NCI-H510A treated with DMSO at 0.1 percent for 48 hours (cell line): Measurements from ENCODE around the gene FBH1.
"Not testable (repeated sequence)": the region's sequence is repeated elsewhere in the genome, so short reads cannot be mapped to it uniquely, and the experiment has no call there.

ENCODE experiments used
- DNase-seq: peaks from one replicate; lab custom pipeline; 2025; lab: John Stamatoyannopoulos, UW

Gene FBH1

DNA sequence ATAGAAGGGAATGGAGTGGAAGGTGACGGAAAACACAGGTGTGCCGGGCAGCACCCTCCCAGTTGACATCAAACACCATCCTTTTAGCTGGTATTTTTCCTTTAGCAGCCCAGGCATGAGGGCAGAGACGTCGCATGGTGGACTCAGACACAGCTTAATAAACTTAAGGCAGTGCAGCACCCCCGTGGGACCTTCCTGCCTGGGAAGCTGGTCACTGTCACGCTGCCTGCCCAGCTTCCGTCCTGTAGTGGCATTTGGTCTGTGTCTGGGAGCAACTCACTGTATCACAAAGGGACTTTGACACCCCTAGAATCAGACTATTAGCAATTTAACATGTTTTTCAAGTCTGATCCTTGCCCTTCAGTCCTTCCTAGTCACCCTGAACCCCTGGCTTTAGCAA lies 51.5 kb downstream of the FBH1 start:
- no peak for DNase-seq

DNA sequence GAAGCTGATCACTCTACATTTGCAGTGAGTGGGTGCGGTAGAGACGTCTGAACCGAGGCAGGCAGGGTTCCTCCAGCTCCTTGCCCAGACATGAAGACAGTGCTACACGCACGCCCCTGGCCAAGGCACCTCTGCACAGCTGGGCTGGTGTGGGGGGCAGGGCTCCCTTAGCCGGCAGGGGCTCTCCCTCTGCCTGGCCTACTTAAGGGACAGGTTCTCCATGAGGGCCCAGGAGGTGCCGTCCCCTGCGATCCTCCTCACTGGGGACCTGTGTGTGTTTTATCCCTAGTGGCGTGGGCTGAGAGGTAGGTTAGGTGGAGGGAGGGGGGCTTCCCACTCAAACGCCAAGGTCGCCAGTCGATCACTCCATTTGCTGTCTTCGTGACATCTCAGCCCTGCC lies 52.0 kb downstream of the FBH1 start:
- no peak for DNase-seq

DNA sequence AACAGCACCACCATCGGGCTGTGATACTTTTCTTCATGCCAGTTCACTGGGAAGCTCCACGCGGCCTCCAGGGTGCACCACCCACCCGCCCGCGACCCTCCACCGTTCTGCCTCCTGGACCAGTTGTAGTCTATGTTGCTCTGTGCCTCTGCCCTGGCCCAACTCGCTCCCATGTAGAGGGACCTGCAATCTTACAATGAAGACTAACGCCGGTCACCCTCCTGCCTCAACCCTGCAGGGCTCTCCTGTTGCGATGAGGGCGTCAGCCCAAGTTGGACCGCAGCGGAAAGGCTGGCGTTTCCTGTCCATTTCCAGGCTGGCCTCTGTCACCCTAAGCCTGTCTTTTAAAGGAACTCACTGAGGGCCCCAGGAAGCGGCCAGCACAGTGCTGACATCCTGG lies 52.4 kb downstream of the FBH1 start:
- no peak for DNase-seq

DNA sequence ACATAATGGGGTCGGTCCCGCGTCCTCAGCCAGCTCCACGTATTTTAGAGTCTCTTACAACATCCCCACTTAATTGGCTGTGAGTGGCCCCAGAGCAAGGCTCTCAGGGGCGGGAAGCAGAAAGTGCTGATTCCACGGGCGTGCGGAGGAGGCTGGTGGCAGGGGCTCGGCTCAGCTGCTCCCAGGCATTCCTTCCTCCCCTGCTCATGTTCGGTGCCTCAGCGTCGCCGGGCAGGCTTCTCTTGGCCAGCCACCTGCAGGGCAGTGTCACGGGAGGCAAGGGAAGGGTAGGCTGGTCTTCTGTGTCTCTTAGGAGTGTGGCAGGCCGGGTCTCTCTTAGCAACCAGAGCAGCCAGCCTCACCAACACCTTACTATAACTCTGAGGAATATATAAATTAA lies 53.5 kb downstream of the FBH1 start:
- DNase-seq, result no peak

DNA sequence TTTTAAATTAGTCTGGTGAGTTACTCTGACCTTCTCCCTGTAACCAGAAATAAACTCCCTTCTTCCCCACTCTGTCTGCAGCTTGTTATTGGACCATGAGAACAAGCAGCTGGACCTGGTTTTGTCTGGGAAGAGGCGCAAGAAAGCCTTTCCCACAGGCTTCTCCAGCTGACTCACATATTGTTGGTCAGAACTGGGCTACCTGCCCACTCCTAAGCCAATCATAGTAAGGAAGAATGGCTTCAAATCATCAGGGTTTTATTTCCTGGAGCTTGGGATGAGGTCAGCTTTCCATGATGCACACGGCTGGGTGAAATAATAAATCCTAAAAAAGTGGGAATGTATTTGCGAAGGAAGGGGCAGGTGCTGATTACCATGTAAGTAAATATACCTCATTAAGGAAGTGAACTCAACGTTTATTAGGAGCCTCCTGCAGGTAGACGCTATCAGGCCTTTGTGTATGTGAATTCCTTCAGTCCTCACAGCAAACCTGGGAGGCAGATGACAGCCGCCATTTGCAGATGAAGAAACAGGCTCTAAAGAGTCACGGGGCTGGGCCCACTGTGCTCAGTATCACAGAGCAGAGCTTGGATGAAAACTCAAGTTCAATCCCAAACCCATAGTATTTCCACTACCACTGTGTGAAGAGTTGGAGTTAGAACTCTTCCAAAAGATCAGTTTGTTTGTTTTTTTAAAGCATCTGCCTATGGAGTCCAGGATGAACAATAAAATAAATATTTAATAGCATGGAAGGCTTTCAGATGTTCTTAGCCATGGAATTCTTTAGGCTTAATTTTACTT lies 54.5 kb downstream of the FBH1 start:
- no peak for DNase-seq

DNA sequence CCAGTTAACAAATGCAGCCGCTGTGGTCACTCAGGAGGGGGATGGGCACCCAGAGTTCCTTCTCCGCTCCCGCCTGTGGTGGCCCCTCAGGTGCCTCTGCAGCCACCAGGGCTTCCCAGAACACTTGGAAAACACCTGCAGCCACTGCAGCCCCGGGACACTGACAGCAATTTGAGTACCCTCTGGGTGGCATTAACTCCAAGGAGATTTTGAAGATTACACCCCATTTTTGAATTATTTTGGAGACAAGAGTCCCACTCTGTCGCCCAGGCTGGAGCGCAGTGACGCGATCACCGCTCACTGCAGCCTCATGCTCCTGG lies 55.1 kb downstream of the FBH1 start:
- DNase-seq, result no peak

DNA sequence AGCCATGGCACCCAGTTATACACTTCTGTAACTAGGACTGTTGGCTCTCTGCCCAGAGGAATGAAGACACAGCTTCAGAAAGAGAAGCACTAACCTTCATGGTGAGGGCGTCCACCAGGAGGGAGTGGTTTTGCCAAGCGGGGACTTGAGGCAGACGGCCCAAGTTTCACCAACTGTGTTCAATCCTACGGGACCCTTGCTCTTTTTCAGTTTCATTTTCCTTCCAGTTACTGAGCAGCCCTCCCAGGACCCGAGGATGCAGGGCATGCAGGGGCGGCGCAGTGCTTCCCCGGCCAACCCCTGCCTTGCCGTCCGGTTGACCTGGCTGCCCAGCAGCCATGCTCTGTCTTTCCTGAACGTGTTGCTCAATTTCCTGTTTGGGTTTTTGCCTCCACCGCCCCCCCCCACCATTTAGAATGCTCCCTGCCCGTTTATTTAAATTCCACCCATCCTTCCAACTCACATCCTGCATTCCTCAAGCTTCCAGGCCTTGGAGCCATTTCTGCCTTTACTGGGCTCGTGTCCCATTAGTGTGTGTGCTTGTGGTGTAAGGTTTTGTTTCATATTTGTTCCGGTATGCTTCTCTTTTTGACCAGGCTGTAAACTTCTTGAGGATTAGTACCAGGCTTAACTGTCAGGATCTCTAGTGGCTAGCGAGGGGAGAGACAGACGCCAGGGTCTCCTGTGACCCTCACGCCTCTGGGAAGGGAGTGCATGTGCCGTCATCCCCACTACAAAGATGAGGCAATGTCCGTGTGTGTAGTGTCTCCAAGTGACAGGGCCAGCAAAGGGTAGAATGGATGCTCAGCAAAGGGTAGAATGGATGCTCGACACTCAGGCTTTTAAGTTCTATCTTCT lies 55.7 kb downstream of the FBH1 start:
- no peak for DNase-seq

DNA sequence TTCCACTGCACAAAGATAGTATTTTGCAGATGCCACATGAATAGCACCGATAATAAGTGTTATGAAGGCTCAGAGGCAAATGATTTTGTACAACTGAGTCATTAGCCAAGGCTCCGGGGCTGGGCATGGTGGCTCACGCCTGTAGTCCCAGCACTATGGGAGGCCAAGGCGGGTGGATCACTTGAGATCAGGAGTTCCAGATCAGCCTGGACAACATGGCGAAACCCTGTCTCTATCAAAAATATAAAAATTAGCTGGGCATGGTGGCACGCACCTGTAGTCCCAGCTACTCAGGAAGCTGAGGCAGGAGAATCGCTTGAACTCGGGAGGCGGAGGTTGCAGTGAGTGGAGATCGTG lies 56.4 kb downstream of the FBH1 start:
- DNase-seq, result not testable (repeated sequence)

DNA sequence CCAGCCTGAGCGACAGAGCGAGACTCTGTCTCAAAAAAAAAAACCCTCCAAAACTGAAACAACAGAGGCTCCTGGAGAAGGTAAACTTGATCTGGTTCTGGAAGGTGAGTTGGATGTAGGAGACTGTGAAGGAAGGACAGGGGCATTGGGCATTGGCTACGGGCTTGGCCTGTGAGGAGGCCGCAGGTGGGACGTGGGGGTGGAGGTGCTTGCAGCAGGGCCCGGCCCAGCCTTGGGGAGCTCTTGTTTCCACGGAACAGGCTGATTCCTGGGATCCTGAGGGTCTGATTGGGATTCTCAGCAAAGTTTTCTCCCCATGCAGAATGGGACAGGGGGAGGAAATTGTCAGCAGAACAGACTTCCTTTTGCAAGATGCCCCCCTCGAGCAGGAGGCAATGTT lies 56.7 kb downstream of the FBH1 start:
- no peak for DNase-seq

DNA sequence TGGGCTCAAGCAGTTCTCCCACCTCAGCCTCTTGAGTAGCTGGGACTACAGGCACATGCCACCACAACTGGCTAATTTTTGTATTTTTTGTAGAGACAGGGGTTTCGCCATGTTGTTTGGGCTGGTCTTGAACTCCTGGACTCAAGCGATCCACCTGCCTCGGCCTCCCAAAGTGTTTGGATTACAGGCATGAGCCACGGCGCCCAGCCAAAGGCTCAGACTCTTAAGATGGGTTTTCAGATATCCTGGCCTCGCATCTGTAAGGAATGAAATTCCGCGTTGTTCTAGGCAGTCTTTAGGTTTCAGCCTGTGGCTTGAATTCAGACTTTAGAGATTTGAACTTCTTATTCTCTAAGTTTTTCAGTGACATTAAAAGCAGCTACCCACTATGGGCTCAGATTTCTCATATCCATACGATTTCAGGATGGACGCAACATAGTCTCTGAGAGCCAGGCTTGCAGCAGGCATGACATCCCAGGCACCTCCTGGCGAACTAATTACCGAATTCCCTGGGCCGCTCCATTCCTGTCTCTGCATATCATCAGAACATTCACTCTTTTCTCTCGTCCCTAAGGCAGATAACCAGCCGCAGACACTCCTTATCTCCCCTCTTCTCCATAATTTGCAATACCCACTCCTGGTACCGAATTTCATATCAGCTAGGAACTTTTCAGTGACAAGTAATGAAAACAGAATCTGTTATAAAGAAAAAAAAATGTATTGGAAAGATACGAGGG lies 57.6 kb downstream of the FBH1 start:
- no peak for DNase-seq

DNA sequence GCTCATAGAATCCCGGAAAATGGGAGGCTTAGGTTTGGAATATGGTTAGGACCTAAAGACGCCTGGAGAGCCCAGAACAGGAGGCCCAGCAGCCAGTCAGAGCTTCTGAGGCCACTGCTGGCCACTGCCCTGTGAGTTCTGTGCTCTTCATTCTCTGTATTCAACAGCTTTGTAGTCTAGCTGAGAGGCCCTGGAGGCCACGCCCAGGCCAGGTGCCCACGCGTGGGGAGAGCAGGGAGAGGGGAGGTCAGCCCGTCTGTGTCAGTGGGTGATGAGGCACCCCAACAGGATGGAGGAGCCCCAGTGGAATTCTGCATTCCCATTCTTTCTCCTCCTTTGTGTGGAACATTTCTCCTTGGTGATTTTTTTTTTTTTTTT lies 58.2 kb downstream of the FBH1 start:
- DNase-seq, result no peak

DNA sequence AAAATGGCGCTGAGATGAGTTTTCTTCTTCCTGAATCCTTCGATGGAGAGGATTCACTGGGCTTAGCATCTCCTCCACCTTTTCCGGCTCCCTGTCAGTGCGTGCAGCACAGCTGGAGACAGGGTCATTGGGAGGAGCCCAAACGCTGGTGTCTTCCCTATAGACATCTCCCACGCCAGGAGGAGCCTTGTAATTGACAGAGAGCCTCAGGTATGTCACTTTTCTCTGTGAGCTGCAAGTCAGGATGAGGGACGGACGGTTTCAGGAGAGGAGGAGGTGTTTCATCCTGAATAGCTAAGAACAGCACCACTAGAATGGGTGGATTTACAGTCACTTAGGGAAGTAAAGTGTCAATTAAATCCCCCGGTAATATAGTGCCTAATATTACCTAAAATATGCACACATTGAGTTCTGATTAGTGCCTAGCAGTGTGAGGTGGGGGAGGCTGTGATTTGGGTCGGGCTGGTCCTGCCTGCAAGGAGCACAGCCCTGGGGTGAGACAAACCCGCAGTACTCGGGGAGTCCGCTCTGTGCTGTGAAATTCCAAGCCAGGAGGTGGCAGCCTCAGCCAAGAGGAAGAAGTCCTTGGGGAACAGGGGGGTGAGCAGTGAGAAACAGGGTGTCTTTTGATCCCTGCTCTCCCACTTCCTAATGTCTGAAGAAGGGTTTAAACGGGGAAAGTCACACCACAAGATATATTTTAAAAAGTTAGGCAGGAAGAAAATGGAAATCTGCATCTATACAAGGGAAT lies 59.1 kb downstream of the FBH1 start:
- DNase-seq, result no peak

DNA sequence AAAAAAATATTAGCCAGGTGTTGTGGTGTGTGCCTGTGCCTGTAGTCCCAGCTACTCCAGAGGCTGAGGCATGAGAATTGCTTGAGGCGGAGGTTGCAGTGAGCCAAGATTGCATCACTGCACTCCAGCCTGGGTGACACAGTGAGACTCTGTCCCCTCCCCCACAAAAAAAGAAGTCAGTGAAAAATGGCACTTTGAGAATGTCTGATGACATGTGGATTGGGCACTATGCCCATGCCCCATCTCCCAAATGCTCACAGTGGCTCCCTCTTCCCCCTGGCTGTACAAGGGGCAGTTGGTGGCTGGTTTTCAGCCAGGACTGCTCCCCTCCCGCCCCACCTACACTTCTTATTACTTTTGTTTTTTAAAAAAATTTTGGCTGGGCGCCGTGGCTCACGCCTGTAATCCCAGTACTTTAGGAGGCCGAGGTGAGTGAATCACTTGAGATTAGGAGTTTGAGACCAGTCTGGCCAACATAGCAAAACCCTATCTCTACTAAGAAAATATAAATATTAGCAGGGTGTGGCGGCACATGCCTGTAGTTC lies 61.2 kb downstream of the FBH1 start:
- DNase-seq, result no peak

DNA sequence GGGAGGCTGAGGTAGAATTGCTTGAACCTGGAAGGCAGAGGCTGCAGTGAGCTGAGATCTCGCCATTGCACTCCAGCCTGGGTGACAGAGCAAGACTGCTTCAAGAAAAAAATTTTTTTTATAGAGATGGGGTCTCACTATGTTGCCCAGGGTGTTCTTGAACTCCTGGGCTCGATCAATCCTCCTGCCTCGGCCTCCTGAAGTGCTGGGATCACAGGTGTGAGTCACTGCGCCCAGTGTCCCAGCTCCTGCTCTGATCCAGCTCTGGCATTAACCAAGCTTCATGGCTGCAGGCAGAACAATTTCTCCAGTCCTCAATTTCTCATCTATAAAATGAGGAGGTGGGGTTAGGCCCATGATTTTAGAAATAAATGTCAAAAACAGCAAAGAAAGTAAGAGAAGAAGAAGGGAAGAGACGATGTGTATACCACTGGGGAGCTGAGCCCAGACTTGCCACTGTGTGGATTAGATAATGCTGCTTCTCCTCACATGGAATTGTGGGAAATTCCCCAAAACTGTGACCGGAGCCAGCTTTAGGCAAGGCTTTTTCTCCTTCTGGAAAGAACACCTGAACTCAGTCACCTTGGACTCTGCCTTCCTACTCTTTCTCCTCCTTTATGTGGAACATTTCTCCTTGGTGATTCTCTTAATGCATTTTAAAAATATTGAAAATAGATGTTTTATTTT lies 61.8 kb downstream of the FBH1 start:
- no peak for DNase-seq

DNA sequence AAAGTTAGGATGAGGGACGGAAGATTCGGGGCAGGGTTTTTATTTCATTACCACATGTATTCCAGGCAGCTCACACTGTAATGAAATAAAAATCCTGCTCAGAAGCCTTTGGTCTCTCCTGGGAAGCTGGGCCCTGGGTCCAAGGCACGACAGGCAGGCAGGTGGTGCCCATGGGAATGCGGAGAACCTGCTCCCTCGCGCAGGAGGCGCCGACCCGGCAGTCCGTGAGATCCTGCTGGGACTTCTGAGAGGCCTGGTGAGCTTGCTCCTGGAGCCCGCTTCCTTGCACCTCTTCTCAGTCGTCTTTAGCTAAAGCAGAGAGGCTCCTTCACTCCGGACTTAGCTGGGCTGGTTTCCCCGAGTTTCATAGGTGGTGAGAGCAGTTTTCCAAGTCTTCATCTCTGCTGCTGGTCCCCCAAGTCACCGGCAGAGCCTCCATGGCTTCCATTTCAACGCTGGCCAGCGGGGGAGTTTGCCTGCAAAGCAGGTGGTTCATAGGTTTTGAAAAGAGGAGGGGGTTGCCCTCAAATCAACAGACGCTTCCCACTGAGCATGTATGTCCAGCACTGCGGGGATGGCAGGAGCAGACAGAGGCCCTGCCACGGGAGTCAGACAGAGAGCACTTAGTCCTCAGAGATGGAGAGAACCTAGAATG lies 62.8 kb downstream of the FBH1 start:
- DNase-seq, result no peak

DNA sequence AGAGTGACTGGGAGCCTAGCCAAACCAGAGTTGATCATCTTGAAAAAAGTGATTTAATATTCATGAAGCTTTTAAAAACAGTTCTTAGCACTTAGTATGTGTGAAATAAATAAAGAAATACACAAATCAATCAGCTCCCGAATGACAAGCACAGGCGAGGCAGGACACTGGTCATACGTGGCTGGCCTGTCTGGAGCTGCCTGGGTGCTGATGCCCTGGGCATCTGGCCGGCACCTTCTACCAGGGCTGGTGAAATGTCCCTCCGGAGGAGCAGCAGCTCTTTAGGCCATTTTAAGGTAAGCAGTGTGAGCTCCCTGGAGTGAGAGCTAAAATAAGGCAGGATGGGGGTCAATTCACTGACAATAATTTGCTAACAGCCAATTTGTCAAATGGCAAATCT lies 63.6 kb downstream of the FBH1 start:
- DNase-seq, result no peak

DNA sequence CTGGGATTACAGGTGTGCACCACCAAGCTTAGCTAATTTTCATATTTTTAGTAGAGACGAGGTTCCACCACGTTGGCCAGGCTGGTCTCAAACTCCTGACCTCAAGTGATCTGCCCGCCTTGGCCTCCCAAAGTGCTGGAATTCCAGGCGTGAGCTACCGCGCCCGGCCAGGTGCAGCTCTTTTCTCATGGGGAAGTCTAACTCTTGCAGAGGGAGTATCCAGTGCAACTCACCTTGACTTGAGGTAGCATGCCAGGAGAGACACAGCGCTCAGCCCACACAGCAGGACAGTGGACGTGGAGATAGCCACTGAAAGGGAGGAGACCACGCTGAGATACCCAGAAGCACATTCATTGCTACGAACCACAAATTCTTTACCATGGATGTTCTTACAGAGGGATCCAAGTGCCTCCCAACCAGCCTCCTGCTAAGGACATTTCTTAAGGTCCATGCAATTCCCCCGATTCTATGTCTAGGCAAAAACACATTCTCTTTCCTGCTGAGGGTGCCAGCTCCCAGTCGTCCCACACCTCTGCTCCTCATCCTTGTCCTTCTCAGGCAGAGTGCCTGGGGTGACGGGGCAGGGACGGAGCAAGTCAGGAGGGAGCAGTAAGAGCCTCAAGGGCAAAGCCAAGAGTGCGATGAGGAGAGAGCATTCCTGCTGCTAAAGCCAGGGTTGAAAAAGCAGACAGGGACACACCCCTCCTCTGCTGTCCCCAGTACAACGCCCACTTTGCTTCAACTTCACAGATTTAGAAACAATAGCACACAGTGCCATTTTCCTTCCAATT lies 66.3 kb downstream of the FBH1 start:
- no peak for DNase-seq

DNA sequence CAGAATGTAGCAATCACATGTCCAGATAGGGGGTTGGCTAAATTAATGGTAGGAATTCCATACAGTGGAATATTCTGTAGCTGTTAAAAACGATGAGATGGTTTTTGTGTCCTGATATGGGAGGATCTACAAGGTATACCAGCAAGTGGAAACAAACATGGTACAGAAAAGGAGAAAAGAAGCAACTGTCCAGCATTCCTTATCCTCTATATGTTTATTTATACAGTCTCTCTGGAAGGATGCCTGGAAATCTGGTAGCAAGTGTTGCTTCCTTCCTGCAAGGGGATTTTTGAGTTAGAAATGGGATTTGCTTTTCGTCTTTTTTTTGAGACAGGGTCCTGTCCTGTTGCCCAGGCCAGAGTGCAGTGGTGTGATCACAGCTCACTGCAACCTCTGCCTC lies 68.0 kb downstream of the FBH1 start:
- DNase-seq, result no peak

DNA sequence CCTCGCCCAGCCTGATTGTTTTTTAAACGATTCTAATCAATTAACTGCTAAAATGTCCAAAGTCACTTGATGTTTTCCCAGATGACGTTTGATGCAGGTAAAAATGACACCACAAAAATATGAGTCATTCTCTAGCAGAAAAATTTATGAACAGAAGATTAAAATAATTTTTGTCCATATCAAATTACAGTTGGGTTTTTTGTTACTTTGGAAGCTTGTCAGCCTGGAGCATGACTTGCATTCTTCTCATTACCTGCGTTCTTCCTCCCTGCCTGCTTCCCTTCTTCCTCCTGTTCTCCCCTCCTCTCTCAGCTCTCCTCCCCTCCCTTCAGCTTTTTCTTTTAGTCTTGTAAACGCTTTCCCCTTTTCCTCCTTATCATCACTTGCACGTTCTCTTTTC lies 68.6 kb downstream of the FBH1 start:
- no peak for DNase-seq

DNA sequence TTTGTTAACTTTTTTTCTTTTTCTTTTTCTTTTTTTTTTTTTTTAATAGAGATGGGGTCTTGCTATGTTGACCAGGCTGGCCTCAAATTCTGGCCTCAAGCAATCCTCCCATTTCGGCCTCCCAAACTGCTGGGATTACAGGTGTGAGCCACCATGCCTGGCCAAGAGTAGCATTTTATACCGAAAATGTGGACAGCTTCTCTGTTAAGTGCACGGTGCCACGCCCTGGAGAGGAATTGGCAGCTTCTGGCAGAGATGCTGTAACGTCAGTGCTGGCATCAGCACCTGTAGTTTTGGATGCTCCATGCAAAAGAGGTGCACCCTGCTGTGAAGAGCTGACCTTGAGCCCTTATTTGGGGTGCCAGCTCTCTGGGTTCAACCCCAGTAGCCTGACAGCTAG lies 69.1 kb downstream of the FBH1 start:
- no peak for DNase-seq
